DMS53 treated with DMSO at 0.1 percent for 48 hours (cell line): ENCODE data around the gene SOWAHB.

Source experiments
- DNase-seq: peaks from one replicate; lab custom pipeline; 2025; ENCODE audit not compliant: unreplicated experiment; lab: John Stamatoyannopoulos, UW

The SOWAHB gene, protein sequence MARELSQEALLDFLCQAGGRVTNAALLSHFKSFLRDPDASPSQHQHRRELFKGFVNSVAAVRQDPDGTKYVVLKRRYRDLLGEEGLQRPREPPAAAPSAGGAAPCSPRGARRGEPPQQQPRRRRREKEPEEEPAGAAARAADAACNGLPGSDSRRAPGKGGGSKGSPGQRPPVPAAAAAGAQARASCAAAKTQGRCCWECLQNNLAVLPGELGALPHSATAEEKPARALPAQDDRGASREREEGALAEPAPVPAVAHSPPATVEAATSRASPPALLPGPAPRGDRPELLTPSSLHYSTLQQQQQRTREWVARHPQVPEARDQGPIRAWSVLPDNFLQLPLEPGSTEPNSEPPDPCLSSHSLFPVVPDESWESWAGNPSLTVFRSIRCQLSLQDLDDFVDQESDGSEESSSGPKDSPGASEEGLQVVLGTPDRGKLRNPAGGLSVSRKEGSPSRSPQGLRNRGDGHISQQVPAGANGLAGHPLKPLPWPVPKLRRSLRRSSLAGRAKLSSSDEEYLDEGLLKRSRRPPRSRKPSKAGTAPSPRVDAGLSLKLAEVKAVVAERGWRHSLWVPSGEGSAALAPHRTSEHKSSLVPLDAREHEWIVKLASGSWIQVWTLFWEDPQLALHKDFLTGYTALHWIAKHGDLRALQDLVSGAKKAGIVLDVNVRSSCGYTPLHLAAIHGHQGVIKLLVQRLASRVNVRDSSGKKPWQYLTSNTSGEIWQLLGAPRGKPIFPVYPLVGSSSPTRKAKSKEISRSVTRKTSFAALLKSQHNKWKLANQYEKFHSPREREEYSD

DNA sequence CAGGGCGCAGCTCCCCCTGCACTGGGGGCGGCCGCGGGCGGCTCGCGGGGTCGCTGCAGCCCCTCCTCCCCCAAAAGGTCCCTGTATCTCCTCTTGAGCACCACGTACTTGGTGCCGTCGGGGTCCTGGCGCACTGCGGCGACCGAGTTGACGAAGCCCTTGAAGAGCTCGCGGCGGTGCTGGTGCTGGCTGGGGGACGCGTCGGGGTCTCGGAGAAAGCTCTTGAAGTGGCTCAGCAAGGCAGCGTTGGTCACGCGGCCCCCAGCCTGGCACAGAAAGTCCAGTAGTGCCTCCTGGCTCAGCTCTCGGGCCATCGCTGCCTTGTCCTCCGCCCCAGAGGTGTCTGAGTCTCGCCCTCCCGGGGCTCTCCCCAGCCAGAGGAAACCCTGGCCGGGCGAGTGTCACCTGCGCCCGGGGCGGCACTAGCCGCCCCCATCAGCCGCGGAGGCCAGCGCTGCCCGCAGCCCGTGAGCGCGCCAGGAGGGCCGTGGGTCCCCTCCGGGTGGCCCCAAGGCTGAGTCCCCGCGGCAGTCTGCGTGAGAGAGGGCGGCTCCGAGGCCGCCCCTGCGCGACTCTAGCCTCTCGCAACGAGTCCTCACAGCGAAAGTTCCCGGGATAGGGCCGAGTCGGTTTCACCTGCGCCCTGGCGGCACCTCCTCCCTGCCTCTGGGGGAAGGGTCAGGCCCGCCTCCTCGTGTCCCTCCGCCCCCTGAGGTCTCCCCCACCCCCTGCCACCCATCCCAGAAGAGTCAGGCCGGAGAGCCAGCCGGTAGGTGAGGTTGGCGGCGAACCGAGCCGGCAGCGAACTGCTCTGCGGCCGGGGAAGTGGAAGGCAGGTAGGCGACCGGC, at the start of gene SOWAHB:
Gene SOWAHB (minus strand): TSS at position 609 of the 849 bp plus-strand sequence. CDS start 295 bp downstream, at position 314.
- peak; percentile 83 for DNase-seq

DNA sequence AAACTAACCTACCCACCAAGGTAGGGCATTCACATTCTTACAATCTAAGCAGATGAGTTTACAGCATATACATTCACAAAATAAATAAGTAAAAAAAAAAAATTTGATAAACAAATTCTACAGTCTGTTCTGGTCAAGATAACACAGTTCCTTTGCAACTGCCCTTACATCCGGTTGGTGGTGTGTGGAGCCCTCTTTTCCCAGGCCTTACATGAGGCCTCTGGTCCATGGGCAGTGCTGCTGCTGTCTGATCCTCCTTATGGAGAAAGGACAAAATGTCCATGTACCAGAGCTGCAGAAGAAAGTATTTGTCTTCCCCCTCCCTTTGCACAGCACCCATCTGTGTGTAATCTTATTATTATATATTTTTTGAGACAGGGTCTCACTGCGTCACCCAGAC, 49.4 kb upstream of the SOWAHB start:
- DNase-seq, result no peak

DNA sequence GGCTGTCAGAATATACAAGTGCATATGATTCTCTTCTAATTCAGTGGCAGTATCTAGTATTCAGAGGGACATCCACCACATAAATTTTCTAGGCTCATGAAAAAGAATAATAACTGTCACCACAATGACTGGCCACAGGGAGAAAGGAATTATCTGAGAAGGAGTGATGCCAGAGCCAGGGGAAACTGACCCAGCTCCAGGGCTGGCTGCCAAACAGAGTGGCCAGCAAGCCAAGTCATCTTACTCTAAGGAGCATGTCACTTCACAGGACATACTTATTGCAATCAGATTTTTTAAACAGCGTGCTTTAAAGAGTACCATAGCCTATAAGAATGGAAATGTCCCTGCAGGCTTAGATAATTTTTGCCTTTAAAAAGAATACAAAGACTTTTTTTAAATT, 45.8 kb upstream of the SOWAHB start:
- no peak for DNase-seq

DNA sequence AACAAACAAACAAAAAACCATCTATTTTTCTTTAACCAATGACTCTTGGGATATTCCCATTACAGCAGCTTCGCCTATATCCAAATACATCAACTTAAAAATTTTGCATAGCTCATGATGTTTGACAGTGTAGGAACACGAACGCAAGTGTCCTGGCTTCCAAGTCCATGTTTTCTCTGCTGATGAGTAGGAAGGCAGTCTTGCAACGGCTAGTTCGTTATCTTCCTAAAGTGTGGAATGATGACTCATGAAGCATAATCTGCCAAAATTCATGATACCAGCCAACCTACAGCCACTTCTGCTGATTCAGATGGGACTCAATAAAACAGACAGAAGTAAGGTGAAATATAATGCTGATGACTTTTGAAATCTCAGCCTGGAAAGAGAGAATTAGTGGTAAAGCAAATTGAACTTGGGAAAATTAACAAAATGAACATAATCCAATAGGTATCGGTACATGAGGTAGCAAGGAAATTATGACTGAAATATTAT, 45.2 kb upstream of the SOWAHB start:
- DNase-seq, result no peak

DNA sequence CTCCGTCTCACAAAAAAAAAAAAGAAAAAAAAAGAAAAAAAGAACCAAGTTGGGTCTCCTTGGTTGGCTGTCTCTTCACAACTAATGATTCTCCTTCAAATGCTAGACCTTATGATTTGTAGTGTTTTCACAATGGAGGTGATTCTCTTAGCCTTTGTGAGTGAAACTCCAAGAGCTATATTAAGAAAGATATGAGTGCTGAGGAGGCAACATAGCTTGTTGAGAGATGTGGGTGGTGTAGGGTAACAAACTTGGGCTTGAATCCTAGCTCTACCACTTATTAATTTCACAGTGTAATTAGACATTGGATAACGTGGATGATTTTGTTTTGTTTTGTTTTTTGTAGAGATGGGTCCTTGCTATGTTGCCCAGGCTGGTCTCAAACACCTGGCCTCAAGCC, 41.2 kb upstream of the SOWAHB start:
- no peak for DNase-seq

DNA sequence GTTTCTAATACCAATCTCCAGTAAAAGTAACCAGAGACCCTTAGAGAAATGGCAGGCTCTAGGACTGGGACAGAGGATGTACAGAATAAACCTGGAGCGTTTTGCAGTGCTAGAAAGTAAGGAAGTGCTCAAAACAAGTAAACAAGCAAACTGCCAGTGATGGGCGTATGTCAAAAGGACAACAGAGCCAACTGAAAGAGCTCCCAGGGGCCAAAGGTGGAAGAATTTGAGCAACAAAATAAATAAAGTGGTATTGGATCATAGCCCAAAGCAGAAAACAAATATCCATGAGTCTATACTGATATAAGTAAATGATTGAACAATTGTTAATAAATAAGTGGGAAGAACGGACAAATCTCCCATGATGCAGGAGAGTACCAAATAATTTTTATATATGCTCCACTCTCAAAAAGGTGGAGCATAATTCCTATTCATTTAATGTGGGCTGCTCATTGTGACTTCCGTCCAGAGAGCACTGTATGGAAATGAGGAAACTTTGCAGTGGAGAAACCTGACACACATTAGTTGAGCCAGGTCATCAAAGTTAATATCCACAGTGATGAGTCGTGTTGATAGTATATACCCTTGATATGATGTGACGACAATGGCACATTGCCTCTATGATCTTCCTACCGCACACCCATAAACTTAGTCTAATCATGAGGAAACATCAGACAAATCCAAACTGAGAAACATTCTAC, 33.8 kb upstream of the SOWAHB start:
- DNase-seq, result no peak

DNA sequence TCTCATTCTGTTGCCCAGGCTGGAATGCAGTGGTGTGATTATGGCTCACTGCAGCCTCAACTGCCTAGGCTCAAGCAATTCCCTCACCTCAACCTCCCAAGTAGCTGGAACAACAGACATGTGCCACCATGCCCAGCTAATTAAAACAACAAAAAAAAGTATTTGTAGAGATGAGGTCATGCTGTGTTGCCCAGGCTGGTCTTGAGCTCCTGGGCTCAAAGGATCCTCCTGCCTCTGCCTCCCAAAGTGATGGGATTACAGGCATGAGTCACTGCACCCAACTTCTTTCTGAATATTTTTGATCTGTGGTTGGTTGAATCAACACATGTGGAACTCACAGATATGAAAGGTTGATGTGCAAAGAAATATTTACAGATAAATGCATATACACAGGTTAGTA, 33.1 kb upstream of the SOWAHB start:
- DNase-seq, result no peak

DNA sequence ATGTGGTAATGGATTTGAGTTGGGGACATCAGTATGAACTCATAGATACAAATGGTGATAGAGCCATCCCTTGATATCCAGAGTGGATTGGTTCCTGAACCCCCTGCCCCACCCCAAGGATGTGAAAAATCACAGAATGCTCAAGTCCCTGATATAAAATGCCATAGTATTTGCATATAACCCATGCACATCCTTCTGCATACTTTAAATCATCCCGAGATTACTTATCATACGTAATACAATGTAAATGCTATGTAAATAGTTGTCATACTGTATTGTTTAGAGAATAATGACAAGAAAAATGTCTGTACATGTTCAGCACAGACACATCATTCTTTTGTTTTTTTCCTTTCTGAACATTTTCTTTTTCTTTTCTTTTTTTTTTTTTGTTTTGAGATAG, 32.7 kb upstream of the SOWAHB start:
- DNase-seq, result no peak

DNA sequence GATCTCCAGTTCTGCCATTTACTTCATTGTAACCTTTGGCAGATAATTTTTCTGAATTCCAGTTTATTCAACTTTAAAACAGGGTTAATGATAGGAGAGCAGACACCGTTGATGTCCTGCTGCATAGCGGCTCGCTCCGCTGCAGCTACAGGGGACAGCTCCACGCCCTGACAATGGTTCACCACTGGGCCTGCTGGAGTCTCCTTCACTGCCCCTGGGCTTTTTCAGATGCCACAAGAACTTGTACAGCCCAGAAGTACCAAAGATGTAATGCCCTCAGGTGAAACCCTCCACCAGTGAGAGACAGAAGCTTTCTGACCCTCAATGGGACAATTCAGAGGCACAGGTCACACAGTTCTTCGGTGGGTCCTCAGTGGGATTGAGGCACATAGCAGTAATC, 28.9 kb upstream of the SOWAHB start:
- no peak for DNase-seq

DNA sequence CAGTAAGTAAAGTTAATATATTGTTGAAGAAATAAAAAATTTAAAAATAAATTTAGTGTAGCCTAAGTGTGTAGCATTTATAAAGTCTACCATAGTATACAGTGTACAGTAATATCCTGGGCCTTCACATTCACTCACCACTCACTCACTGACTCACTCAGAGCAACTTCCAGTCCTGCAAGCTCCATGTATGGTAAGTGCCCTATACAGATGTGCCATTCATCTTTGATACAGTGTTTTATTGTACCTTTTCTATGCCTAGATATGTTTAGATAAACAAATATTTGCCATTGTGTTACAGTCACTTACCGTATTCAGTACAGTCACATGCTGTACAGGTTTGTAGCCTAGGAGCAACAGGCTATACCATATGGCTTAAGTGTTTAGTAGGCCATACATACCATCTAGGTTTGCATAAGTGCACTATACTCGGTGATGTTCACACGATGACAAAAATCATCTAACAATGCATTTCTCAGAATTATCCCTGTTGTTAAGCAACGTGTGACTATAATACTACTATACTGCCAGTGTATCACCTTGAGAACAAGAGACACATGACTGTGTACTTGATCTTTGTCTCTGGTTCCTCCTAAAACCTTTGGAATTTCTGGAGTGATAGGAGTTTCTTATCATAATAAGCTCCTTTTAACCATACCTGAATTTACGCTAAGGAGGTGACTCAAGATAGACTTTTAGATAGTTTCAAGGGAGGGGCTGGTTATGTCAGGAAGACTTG, 25.8 kb upstream of the SOWAHB start:
- DNase-seq, result no peak

DNA sequence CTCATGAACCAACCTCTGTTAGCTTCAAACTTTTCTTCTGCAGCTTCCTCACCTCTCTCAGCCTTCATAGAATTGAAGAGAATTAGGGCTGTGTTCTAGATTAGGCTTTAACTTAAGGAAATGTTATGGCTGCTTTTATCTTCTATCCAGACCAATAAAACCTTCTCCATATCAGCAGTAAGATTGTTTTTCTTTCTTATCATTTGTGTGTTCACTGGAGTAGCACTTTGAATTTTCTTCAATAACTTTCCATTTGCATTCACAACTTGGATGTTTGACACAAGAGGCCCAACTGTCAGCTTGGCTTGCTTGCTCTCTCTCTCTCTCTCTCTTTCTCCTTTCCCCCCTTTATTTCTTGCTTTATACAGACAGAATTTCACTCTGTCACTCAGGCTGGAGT, 22.8 kb upstream of the SOWAHB start:
- no peak for DNase-seq

DNA sequence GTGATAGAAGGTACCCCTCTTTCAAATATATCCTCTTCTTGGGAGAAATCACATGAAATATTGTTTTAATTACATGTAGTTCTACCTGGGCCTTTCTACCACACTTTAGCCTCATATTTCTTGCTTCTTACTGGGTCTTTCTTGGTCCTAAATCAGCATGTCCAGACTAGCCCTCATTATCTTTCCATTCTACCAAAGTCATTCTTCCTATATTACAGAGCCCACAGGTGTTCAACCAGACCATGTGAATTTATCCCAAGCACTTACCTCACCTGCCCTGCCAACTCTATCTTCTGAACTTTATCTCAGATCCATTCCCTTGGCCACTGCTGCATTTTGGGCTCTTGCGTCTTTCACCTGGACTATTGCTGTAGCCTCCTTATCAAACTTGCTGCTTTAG, 11.8 kb upstream of the SOWAHB start:
- no peak for DNase-seq

DNA sequence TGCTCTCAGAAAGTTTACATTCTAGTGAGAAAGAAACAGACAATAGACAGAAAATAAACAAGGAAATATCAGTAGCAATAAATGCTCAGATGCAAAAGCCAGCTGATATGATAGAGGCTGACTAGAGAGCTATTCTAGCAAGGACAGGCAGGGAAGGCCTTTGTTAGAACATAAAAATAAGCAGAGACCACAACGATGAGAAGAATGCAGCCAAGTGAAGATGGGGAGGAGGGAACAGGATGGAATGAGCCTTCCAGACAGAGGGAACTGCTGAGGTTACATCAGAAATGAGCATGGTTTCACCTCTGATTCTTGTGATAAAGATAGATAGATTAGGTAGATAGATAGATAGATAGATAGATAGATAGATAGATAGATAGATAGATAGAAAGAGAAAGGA, 7.6 kb upstream of the SOWAHB start:
- DNase-seq, result no peak

DNA sequence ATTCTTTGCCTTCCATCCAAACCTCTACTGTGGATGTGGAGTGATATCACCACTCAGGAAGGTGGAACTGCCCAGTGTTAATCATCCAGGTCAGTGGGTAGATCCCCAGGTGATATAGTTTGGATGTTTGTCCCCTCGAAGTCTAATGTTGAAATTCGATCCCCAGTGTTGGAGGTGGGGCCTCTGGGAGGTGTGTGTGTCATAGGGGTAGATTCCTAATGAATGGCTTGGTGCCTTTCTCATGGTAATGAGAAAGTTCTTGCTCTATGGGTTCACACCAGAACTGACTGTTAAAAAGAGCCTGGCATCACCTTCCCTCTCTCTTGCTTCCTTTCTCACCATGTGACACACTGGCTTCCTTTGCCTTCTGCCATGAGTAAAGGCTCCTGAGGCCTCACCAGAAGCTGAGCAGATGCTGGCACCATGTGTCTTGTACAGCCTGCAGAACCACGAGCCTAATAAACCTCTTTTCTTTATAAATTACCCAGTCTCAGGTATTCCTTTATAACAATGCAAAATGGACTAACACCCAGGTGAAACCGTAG, 6.8 kb upstream of the SOWAHB start:
- DNase-seq, result no peak

DNA sequence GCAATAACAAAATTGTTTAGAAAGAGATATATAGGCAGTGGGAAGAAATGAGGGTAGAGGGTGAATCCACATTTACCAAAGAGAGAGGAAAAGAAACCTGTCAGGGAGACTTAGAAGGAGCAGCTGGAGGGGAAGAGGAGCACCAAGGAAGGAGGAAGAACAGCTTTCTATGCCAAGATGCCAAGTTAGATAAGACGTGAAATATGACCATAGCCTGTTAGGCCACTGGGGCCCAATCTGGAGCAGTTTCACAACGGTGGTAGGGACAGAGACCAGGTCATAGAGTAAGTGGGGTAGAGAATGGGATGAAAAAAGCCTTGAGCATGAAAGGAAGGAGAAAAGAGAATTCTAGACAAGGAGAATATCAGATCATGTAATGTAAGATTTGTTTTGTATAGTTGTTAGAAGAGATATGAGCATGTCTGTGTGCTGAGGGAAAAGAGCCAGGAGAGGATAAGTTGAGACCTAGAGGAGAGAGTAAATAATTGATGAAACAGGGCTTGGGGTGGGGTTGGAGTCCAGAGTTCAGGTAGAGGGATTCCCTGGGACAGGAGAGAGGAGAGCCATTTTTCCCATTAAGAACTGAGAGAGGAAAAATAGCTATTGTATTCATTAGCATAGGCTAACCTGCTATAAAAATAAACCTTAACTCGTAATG, 4.4 kb upstream of the SOWAHB start:
- no peak for DNase-seq

DNA sequence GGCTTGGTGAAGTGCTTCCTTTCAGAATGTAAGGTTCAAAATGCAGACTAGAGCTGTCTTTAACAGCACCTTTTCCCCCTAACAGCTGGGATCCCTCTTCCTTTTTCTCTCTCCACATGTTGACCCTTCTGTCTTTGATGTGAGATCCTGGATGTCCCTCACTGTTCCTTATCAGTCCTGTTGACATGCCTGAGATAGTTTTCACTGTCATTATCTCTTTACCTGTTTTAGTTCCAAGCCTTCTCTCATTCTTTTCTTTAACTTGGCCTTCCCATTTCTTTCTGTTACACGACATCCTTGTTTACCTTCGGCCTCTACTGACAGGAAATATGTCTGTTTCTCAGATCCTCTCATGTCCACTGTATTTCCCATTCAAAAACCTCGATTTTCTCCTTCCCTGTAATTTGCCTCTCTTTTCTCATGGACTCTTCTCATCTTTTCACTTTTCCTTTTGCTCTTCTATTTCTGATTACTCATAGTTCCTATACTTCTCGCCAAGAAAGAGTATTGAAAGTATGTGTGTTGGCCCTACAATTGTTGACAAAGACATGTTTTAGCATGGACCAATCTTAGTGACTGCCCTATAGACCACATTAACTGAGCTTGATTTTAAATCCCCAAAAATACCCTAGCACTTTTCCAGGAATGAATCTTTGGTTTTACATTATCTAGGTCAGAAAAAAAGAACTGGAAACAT, 1.2 kb upstream of the SOWAHB start:
- no peak for DNase-seq

DNA sequence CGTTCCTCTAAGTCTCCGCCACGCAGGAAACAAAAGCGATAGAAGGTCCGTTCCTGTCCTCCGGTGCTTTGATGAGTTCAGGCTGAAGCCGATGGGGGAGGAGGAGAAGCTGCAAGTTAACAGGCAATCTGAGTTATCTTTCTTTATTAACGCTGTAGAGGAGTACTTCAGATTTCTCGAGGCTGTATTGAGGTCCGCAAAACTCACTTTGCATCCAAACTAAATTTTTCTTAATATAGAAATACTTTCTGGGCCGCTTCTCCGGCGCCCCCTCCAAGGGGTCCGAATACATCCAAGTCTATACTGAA, 395 bp upstream of the SOWAHB start:
- no peak for DNase-seq

DNA sequence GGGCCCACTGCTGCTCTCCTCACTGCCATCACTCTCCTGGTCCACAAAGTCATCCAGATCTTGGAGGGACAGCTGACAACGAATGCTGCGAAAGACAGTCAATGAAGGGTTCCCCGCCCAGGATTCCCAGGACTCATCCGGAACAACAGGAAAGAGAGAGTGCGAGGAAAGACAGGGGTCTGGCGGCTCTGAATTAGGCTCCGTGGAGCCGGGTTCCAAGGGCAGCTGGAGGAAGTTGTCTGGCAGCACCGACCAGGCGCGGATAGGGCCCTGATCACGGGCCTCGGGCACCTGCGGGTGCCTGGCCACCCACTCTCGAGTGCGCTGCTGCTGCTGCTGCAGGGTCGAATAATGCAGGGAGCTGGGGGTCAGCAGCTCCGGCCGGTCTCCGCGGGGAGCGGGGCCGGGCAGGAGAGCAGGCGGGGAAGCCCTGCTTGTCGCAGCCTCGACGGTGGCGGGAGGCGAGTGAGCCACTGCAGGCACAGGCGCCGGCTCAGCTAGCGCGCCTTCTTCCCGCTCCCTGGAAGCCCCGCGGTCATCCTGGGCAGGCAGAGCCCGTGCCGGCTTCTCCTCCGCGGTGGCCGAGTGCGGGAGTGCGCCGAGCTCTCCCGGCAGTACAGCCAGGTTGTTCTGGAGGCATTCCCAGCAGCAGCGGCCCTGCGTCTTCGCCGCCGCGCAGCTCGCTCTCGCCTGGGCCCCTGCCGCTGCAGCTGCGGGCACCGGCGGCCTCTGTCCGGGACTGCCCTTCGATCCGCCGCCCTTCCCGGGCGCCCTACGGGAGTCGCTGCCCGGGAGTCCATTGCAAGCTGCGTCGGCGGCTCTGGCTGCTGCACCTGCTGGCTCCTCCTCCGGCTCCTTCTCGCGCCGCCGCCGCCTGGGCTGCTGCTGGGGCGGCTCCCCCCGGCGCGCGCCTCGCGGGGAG, 1.1 kb downstream of the SOWAHB start:
- peak; percentile 14 for DNase-seq
